Measurements from ENCODE around the gene FAM107B.

Gene FAM107B

DNA sequence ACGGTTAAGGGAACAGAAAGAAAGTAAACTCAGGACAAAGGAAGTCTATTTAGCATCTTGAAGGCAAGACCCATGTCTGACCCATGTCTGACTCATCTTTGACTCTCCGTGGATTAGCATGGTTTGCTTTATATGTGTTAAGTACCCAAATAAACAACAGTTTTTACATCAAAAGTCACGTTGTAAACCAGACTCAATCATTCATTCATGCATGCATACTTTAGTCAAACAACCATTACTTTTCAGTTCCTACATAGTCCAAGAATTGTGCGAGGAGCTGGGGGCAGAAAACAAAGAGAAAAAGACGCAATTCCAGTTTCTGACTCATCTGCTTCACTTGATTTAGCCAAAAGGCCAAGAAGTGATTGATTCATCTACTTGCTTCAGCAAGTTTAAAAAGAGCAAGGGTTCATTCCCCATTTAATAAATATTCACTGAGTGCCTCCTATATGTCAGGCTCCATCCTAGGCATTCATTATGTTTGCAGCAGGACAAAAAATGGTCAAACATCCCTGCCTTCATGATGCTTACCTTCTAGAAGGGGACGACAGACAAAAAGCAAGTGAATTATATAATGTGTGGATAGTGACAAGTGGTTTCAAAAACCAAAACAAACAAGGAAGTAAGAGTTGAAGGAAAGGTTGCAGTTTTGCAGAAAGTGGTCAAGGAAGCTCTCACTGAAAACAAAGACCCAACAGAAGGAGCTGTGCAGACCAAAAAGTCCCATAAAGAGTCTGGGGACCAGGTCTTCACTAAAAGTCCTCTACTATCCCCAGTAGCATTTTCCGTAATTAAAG is 116.2 kb downstream of the FAM107B start:
- no peaks in the 10 kb centered on the region for H3K27me3 ChIP-seq
- intact Hi-C loops (cut with DNase I; ENCODE audit: low total_unique reads): no loop called here
- H3K27ac ChIP-seq: no peak overlapping the region
- no peaks in the 10 kb centered on the region for H3K36me3 ChIP-seq
- H3K9me3 ChIP-seq: no peaks in the 10 kb centered on the region
- no peak for DNase-seq
- peaks cover 0 to 19% (median 7%) of the 10 kb centered on the region in 4 donors for H3K4me1 ChIP-seq
- no peak overlapping the region for H3K4me3 ChIP-seq
- no peak for TF ChIP-seq CTCF (IDR thresholded peaks at IDR 0.05)

- no peak overlapping the region for H3K27ac ChIP-seq
- no peak for TF ChIP-seq CTCF (IDR thresholded peaks at IDR 0.05)
- intact Hi-C loops (cut with DNase I; ENCODE audit: low total_unique reads): no loop called here
These were observed 118.5 kb downstream of the FAM107B start for GRCh38 chr10:14656052-14656730.

DNA sequence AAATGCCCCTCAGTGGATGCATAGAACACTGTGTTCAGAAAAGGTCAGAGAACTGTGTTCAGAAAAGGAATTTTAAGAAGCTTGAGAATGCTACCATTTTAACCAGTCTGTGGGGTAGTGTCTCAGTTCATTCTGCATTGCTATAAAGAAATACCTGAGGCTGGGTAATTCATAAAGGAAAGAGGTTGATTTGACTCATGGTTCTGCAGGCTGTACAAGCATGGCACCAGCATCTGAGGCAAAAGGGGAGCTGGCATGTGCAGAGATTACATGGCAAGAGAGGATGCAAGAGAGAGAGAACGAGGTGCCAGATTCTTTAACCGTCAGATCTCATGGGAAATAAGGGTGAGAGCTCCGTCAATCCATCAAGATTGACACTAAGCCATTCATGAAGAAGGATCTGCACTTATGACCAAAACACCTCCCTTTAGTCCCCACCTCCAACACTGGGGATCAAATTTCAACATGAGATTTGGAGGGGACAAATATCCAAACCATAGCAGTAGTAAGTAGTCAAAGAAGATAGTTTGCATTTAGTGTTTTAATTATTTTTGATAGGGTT is 119.8 kb downstream of the FAM107B start:
- no peak overlapping the region for H3K4me3 ChIP-seq
- no peak for DNase-seq
- intact Hi-C loops (cut with DNase I; ENCODE audit: low total_unique reads): loop anchor here (5.0 kb wide), 1 partner anchor 82 kb away; no protein-coding TSS in a partner anchor
- H3K4me1 ChIP-seq: peaks cover 6 to 39% (median 14%) of the 10 kb centered on the region in 4 donors
- no peak for TF ChIP-seq CTCF (IDR thresholded peaks at IDR 0.05)
- peak overlapping the region in 1 of 2 donors; percentile 74 for H3K27ac ChIP-seq
- no peaks in the 10 kb centered on the region for H3K9me3 ChIP-seq
- no peaks in the 10 kb centered on the region for H3K36me3 ChIP-seq
- H3K27me3 ChIP-seq: no peaks in the 10 kb centered on the region

More at GRCh38 chr10:14656052-14656730, 118.5 kb downstream of the FAM107B start:
- Histone ChIP-seq H3K4me3 (no peak overlapping the region), H3K4me1 (peaks cover 6 to 38% (median 14%) of the 10 kb centered on the region in 4 donors), H3K27me3 (no peaks in the 10 kb centered on the region), H3K36me3 (no peaks in the 10 kb centered on the region), H3K9me3 (no peaks in the 10 kb centered on the region)
- DNase-seq: no peak

GRCh38 chr10:14653271-14654161 is 121.2 kb downstream of the FAM107B start:
- Histone ChIP-seq H3K36me3 (no peaks in the 10 kb centered on the region), H3K27ac (peak overlapping the region; percentile 51 to 74), H3K4me3 (no peak overlapping the region), H3K9me3 (no peaks in the 10 kb centered on the region), H3K27me3 (no peaks in the 10 kb centered on the region), H3K4me1 (peaks cover 6 to 52% (median 19%) of the 10 kb centered on the region in 4 donors)
- DNase-seq: no peak
- no peak for TF ChIP-seq CTCF (IDR thresholded peaks at IDR 0.05)
- intact Hi-C loops (cut with DNase I; ENCODE audit: low total_unique reads): loop anchor here (5.0 kb wide), 1 partner anchor 84 kb away; no protein-coding TSS in a partner anchor

GRCh38 chr10:14652816-14653215 is 121.9 kb downstream of the FAM107B start:
- DNase-seq: no peak
- no peaks in the 10 kb centered on the region for H3K27me3 ChIP-seq
- intact Hi-C loops (cut with DNase I; ENCODE audit: low total_unique reads): loop anchor here (5.0 kb wide), 1 partner anchor 84 kb away; no protein-coding TSS in a partner anchor
- no peak overlapping the region for H3K4me3 ChIP-seq
- peak overlapping the region; percentile 51 to 74 for H3K27ac ChIP-seq
- H3K36me3 ChIP-seq: no peaks in the 10 kb centered on the region
- H3K9me3 ChIP-seq: no peaks in the 10 kb centered on the region
- peaks cover 6 to 59% (median 24%) of the 10 kb centered on the region in 4 donors for H3K4me1 ChIP-seq
- TF ChIP-seq CTCF (IDR thresholded peaks at IDR 0.05): no peak

All from tibial artery (tissue), 4 donors.